GM18502 (cell line): ENCODE data around the gene COL27A1.
"Not testable (repeated sequence)": the region's sequence is repeated elsewhere in the genome, so short reads cannot be mapped to it uniquely, and the experiment has no call there.

Experiments used
- ATAC-seq: cut with Tn5 transposase; IDR thresholded peaks from one replicate; pipeline ENCODE4 v1.9.1; 2021; ENCODE audit warnings: mild to moderate bottlenecking; ENCODE audit not compliant: unreplicated experiment, poor library complexity

The COL27A1 gene

GRCh38 chr9:114178756-114179450, 23.6 kb downstream of the COL27A1 start:
- ATAC-seq = no peak

GRCh38 chr9:114179516-114179915, 24.2 kb downstream of the COL27A1 start:
- ATAC-seq = no peak

DNA sequence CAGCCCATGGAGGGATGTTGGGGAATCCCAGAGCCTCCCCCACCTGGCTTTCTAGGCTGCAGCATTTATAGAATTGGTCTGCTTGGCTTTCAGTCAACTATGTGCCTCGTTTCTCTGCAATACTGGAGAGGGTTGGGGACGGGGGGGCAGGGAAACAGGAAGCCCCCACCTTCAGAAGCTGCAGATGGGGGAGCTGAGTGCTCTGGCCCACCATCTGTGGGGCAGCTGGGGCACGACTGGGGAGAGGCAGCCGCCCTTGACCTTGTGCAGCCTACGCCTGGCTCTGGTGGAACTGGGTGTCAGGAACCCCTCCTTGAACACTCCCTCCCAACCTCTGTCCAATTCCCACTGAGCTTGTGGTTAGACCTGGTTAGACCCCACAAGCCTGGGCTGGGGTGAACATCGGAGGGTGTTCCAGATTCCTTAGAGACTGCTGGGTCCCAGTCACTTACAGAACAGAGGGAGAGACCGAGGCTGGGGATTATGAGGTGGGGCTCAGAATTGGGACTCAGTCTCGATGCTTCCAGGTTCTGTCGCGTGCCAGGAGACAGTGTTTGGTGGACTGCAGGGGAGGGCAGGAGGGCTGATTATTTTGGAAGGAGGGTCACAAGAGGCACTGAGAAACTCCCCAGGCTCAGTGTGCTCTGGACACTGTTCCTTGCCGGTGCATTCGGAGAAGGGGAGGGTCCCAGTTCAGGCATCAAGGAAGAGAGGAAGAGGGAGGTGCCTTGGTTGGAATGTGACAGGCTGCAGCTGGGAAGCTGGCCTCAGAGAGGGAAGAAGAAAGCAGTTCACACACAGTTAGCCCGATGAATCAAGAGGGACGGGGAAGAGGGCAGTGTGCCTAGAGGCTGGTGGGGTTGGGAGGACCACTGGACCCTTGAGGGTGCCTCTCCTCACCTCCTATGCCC, 25.6 kb downstream of the COL27A1 start:
- ATAC-seq = no peak

DNA sequence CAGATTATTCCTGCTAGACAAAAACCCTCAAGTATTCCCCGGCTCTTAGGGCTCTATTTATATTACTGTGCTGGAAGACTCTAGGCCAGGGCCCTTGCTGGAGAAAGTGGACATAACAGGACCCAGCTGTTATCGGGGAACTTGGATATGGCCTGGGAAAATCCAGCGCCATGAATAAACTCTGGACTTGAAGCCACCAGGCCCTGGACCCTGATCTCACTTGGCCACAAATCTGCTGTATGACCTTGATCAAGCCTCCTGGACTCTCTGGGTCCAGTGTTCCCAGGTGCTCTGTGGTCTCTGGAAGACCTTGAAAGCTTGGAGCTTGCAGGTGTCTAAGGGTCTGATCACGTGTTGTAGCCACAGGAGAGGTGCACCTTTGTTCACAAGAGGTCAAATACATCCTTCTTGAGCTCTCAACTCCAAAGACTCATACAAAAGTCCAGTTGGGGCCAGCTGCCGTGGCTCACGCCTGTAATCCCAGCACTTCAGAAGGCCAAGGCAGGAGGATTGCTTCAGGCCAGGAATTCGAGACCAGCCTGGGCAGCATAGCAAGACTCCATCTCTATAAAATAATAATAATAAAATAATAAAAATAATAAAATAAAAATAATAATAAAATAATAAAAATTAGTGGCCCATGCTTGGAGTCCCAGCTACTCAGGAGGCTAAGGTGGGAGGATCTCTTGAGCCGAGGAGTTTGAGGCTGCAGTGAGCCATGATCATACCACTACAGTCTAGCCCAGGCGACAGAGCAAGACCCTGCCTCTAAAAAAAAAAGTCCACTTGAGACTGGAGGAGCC, 26.5 kb downstream of the COL27A1 start:
- ATAC-seq = no peak

GRCh38 chr9:114183006-114183405, 27.7 kb downstream of the COL27A1 start:
- no peak for ATAC-seq

GRCh38 chr9:114184071-114184470, 28.7 kb downstream of the COL27A1 start:
- ATAC-seq = no peak

DNA sequence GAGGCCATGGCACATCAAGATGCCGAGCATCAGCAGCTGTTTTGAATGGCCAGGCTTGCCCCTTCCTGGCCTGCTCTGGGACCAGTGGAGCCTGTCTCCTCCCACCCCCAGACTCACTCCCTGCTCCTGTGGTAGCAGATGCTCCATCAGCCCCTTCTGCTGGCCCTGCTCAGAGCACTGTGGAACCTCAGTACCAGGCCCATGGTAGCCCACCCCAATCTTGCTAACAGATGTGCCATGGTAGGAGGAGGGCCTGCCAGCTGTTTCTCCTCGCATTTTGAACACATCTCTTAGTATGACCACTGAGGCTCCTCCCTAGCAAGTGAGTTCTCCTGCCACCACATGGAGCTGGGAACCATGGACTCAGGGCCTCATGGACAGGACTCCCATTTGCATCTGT, 29.5 kb downstream of the COL27A1 start:
- no peak for ATAC-seq

GRCh38 chr9:114185570-114186490, 30.5 kb downstream of the COL27A1 start:
- no peak for ATAC-seq

- no peak for ATAC-seq
Observed at GRCh38 chr9:114186605-114187289, 31.4 kb downstream of the COL27A1 start.

- ATAC-seq = no peak
Observed at GRCh38 chr9:114187827-114188226, 32.5 kb downstream of the COL27A1 start.

DNA sequence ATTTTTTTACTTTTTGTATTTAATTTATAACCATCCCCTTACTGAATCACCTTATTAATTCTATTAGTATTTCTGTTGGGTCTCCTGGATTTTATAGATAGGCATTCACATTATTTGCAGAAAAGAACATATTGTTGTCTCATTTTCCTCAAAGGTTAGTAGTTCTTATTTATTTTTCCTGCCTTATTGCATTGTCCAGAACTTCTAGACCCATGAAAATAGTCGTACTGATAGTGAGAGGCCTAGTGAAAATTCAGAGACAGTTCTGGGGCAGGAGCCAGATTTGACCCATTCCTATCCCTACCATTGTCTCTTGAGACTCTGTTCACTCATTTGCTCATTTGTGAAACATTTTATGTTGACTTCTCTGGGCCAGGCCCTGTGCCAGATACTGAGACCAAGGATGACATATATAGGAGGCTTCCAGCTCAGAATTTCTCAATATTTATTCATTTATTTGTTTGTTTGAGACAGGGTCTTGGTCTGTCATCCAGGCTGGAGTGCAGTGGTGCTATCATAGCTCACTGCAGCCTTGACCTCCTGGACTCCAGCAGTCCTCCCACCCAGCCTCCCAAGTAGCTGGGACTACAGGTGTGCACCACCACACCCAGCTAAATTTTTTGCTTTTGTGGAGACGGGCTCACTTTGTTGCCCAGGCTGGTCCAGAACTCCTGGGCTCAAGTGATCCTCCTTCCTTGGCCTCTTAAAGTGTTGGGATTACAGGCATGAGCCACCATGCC, 34.7 kb downstream of the COL27A1 start:
- ATAC-seq = no peak

DNA sequence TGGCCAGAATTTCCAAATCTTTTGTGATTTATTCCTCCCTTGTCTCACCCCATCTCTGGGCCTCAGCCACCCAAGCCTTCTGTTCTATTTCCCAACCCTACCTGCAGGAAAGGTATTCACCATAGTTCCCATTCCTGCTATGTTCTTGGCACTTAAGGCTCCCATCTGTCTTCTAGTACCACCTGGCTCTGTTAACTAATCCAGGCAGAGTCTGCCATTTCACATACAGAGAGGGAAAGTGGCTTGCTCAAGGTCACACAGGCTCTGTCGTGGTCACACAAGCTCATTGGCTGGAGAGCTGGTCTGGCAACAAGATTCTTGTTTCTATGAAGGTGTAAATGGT, 35.2 kb downstream of the COL27A1 start:
- ATAC-seq = no peak

GRCh38 chr9:114191402-114191801, 36.1 kb downstream of the COL27A1 start:
- ATAC-seq = not testable (repeated sequence)

- no peak for ATAC-seq
Observed at GRCh38 chr9:114192539-114192938, 37.2 kb downstream of the COL27A1 start.

GRCh38 chr9:114193090-114193489, 37.8 kb downstream of the COL27A1 start:
- no peak for ATAC-seq

GRCh38 chr9:114196117-114196516, 40.8 kb downstream of the COL27A1 start:
- ATAC-seq = no peak

- no peak for ATAC-seq
Observed at GRCh38 chr9:114196979-114197622, 41.8 kb downstream of the COL27A1 start.
